Jurkat, Clone E6-1 (cell line): Measurements from ENCODE around the gene SLFN12. TPM values are rescaled to one million over a fixed set of nuclear protein-coding genes. Genes with fewer than 3 reads are reported as not detected.
"Not testable (repeated sequence)": the region's sequence is repeated elsewhere in the genome, so short reads cannot be mapped to it uniquely, and the experiment has no call there.

ENCODE experiments used
- DNase-seq: peaks from one replicate; pipeline ENCODE4 v3.0.0-alpha.2; 2011; ENCODE audit warnings: low read depth, low spot score
- H3K4me3 ChIP-seq: 2 replicates; pipeline ENCODE4 v1.5.1; 2011; ENCODE audit warnings: mild to moderate bottlenecking, low read length, control low read depth, moderate library complexity
- polyA plus RNA-seq: library from polyadenylated mRNA; unstranded; fragments of >200 nt; gene quantifications from one replicate; pipeline ENCODE4 v1.2.1, GENCODE V29; 2012; ENCODE audit warnings: missing spikeins; ENCODE audit not compliant: insufficient read length, insufficient read depth

SLFN12 gene
- polyA plus RNA-seq: not detected

DNA sequence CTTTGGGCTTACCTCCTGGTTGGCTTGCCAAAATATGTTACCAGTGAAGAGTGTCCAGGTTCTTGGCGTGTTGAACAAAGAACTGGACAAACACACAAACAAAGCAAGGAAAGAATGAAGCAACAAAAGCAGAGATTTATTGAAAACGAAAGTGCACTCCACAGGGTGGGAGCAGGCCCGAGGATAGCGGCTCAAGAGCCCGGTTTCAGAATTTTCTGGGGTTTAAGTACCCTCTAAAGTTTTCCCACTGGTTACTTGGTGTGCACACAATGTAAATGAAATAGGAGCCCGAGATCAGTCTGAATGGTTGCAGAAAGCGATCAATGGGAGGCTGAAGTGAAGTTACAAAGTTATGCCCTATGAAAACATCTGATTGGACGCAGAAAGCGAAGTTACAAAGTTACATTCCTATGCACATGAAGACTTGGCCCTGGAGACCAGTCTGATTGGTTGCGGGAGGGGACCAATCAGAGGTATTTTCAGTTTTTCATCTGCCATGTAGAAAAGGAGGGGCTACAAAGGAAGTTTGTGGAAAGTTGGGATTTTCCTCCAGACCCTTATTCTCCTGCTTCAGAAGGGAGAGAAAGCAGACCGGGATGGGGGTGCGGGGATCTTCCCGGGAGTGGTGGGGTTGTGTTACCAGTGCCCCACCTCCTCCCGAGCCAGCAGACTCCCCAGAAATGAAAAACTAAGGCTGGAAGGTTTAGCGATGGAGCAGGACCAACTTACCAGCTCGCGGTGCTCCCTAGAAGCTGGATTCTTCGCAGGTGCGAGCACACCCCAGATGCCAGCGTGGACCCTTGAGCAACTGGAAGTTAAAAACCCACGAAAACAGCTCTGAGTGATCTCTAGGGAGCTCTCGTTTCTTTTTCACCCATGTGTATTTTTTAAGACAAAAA, at the start of gene SLFN12:
Gene SLFN12 (minus strand): TSS at position 325 of the 899 bp plus-strand sequence. CDS start 9,472 bp downstream, outside the sequence.
- H3K4me3 ChIP-seq: no peak within 1 kb of the TSS
- peak; percentile 22 for DNase-seq

DNA sequence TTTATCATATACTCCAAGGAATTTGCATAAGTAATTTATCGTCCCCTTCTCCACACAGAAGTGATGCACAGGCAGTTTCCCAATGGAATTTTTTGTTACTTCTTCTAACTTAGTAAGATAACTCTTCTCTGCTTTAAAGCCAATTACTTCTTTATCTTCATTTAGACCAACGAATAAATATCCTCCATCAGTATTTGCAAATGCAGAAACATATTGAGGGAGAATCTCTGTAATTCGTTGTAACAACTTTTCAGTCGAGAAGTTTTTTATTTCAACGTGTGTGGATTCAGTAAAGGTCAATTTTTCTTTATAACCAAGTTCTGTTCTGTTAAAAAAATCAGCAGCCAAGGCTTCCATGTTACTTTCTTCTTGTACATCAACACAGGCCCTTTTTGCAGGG, 47.0 kb upstream of the SLFN12 start:
- DNase-seq: no peak
- H3K4me3 ChIP-seq: no peak overlapping the region

DNA sequence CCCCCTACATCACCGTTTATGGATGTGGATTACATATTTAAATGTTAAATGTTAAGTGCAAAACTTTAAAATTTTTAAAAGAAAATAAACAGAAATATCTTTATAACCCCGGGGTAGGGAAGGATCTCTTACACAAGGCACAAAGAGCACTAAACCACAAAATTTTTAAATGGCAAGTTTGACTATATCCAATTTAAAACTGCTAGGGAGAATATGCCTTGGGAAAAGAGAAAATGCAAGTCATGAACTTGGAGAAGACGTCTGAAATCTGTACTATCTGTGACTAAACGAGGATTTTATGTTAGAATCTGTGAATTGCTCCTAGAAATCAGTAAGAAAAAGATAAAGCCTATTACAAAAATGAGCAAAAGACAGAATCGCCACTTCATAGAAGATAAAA, 44.9 kb upstream of the SLFN12 start:
- DNase-seq: no peak
- no peak overlapping the region for H3K4me3 ChIP-seq

DNA sequence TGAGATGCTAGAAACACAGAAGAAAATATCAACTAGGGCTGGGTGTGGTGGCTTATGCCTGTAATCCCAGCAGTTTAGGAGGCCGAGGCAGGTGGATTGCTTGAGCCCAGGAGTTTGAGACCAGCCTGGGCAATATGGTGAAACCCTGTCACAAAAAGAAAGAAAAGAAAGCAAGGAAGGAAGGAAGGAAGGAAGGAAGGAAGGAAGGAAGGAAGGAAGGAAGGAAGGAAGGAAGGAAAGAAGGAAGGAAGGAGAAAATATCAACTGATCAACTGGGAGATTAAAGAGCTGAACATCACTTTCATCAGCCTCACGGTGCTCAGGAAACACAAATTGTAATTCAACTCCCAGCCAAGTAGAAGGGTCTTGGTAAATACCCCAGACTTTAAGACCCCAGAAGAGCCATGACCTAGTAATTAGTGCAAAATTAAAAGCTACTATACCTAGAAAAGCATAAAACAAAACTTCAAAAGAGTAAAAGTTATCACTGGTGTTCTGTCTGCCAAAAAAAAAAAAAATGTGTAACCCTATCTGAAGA, 44.1 kb upstream of the SLFN12 start:
- DNase-seq: no peak
- no peak overlapping the region for H3K4me3 ChIP-seq

DNA sequence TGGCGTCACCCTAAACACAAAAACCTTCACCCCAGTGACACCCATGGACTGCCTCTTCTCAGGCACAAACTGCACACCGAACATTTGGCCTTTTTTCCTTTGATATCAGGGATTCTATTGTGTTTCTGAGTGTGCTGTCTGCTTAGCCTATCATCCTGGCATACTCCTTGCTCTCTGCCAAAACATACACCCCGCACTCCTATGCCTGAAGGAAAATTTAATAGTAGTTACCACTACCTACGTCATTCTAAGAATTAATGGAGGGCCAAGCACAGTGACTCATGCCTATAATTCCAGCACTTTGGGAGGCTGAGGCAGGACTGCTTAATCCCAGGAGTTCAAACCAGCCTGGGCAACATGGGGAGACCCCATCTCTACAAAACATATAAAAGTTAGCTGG, 36.2 kb upstream of the SLFN12 start:
- DNase-seq: no peak
- H3K4me3 ChIP-seq: no peak overlapping the region

DNA sequence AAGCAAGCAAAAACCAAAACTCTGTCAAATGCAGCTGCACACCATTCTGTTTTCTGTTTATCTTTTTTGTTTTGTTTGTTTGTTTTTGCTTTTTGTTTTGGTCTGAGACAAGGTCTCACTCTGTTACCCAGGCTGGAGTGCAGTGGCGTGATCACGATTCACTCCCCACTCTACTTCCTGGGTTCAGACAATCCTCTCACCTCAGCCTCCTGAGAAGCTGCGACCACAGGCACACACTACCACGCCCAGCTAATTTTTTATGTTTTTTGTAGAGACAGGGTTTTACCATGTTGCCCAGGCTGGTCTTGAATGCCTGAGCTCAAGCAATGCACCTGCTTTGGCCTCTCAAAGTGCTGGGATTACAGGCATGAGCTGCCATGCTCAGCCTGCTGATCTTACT, 35.5 kb upstream of the SLFN12 start:
- peak; percentile 59 for DNase-seq
- H3K4me3 ChIP-seq: no peak overlapping the region

DNA sequence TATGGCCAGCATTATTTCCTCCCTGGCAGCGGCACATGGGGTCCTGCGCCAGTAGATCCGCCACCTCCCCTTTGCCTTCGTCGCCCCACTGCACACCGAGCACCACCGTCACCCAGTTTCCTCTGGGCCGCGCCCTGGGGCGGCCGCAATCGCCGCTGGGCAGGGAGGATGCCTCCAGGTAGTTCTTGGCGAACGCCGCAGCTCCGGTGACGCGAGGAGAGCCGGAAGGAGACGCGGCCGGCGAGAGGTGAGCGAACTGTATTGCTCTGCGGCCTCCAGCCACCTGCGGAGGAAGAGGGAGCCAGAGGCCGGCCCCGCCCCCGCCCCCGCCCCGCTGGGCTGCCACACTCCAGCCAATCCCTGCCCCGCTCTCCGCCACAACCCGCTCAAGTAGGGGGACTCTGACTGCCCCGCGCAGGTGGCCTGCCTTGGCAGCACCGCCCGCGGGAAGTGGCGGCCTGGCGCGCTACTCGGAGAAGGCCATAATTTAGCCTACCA, 28.1 kb upstream of the SLFN12 start:
- H3K4me3 ChIP-seq: no peak overlapping the region

DNA sequence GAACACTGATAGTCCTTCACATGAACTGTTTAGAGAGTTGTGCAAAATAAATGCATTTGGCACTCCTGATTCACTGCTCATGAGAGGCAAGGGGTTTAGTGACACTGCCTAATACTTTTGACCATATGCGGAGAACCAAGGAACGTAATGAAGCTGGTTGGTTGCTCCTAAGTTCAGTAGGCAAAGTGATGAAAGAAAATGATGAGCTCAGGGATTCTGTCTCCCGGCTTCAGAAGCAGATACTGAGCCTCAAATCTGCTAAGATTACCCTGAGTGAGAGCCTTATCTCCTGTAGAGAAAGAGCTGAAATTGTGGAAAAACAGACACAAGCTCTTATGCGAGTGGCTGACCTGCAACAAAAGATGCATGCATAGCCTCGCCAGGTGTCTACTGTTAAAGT, 21.7 kb upstream of the SLFN12 start:
- H3K4me3 ChIP-seq, DNase-seq: not testable (repeated sequence)

More for the DNA sequence above, 28.1 kb upstream of the SLFN12 start:
- no peak for DNase-seq

DNA sequence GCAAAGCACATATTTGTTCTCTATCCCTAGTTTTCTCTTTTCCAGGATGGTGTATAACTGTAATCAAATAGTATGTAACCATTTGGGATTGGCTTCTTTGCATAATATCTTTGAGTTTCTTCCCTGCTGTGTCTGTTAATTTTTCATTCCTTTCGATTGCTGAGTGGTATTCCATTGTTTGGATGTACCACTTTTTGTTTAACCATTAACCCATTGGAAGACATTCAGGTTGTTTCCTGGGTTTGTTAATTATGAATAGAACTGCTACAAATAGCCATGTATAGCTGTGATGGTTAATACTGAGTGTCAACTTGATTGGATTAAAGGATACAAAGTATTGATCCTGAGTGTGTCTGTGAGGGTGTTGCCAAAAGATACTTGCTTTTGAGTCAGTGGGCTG, 20.9 kb upstream of the SLFN12 start:
- H3K4me3 ChIP-seq: no peak overlapping the region

DNA sequence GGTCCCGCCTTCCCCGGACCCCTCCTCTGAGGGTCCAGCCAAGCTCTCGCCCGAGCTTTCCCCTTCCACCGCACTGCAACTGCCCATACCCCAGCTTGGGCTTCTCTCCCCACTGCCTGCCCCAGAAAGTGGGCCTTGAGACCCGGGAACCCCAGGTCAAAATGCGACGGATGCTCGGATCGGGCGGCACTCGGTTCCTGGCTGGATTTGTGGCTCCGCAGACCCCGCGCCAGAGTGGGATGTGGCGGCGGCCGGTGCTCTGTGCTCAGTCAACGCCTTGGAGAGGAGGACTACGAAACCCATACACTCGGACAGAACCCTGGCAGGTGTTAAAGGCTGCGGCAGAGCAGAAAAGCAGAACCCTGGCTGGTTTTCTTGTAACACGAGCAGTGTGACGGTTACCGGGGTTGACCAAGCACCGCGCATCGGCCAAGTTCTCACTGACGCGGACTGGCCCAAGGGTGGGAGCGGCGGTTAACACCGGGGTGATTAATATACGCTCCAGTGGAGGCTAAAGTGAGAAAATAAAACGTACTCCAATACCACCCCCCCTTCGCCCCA, 17.2 kb upstream of the SLFN12 start:
- no peak for DNase-seq

More for the DNA sequence above, 20.9 kb upstream of the SLFN12 start:
- DNase-seq: no peak

DNA sequence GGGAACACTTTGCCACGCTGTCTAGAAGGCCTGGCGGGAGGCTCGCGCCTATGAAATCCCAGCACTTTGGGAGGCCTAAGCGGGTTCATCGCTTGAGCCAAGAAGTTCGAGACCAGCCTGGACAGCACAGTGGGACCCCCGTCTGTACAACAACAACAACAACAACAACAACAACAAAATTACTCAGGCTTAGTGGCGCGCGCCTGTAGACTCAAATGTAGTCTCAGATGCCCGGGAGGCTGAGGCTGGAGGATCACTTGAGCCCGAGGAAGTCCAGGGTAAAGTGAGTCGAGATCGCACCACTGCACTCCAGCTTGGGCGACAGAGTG, 16.6 kb upstream of the SLFN12 start:
- DNase-seq: no peak
- H3K4me3 ChIP-seq: no peak overlapping the region

More for the DNA sequence above, 17.2 kb upstream of the SLFN12 start:
- no peak overlapping the region for H3K4me3 ChIP-seq

DNA sequence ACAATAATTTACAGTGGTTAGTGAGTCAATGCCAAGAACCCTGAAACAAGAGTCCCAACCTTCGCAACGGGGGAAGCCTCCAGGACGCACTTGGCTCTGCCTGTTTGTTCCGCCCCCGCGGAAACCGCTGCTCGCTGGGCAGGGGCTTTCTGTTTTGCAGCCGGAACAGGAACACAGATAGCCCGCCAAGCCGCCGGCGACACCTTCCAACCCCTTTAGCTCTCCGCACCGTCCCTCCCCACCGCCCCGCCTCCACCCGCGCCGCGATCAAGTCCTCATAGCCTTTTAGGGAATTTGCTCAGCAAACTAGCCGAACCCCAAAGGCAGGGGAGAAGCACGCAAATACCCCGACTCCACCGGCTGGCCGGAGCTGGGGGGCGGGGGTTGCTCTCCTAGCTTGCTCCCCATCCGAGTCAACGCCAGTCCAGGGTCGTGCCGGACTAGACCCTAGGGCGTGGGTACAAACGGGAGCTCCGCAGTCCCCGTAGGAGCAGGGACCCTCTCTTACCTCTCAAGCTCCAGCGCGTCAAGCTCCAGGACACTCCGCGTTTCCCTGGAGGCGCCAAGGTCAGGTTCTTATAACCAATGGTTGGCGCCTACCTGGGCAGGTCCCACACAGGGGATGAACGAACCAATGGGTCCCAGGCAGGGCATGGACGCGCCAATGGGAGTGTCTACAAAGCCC, 16.1 kb upstream of the SLFN12 start, which contains the start of gene SLFN13:
Gene SLFN13 (minus strand): TSS at position 553 of the 685 bp plus-strand sequence. CDS start 3,086 bp downstream, outside the sequence.
- DNase-seq: no peak
- H3K4me3 ChIP-seq: no peak within 1 kb of the TSS

DNA sequence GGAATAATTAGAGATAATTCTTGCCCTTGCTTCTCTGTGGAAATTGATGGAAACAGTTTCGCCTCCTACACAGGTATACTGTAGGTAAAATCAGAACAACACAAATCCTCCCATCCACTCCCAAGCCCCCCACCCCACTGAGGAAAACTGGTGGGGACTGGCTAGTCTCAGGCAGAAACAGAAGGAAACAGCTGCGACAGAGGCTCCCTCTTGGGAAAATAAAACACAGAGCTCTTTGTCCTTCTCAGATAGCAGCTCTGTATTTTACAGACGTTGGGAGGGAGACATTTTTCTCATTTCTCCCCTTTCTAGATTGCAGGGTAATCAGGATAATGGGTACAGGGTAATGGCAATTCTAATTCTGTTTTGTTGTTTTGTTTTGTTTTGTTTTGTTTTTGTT, 15.2 kb upstream of the SLFN12 start:
- no peak overlapping the region for H3K4me3 ChIP-seq
- no peak for DNase-seq

DNA sequence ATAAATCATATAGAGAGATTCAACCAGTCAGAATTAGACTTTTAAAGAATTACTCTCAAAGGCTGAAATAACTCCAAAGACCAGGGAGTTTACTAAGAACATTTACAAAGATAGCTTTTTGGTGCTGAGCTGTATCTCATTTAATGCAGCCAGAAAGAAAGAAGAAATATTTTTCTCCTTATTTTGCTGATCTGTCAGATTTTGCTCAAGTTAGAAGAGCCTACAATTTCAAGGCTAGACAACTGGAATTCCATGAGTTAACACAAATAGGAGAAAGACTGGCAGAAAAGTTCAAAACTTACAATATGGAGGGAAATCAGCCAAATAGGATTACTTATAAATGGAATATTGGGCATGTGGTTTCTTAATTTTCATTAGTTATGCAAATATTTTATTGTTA, 6.1 kb upstream of the SLFN12 start:
- no peak overlapping the region for H3K4me3 ChIP-seq
- DNase-seq: no peak

DNA sequence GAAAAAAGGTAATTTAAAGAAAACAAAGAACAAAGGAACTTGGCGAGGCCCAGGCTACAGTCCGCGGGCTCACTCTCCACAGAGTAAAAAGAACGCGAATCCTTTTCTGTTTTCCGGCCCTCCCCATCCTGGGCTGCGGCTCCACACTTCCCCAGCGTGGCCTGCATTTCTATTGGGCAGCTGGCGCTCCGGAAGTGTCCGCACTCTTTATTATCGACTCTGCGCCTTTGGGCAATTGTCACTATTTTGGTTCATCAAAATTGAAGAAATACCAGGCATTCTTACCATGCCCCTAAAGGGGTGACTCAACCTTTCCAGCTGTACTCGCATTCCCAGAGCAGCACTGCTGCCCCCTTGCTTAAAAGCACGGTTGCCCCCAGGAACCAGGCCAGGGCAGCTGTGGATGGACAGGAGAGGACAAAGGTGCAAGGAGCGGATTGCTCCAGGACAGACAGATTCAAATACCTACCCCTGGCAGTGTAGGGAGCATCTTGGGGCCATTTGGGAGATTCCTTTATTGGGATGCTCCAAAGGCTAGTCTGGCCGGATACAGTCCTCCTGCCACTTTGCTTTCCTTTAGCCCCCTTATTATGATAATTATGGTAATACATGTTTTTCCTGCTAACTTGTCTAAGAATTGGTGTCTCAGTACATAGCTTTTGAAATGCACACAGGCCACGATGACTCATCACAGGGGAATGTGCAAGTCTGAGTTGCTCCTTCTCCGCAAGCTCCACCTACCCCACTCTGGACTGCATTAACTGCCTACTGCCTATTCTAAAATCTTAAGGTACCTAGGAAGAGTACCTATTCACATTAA, 985 bp upstream of the SLFN12 start:
- peak; percentile 76 for DNase-seq
- H3K4me3 ChIP-seq: no peak overlapping the region

DNA sequence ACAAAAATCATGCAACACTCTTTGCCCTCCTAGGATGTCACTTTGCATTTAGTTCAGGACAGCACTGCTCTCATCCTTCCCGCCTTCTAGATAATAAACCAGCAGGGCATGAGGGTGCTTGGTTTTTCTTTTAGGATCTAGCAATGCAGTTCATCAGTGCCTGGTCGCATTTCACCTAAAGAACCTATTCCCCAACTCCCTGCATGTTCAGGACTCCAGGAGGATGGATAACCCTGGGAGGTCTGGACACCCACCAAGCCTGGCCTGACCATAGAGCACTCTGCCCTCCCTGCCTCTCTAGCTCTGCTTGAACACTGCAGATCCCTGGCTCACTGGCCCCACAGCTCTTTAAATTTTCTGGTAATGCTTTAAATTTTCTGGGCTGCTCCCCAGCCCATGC, 2.6 kb downstream of the SLFN12 start:
- DNase-seq: no peak
- H3K4me3 ChIP-seq: no peak overlapping the region

DNA sequence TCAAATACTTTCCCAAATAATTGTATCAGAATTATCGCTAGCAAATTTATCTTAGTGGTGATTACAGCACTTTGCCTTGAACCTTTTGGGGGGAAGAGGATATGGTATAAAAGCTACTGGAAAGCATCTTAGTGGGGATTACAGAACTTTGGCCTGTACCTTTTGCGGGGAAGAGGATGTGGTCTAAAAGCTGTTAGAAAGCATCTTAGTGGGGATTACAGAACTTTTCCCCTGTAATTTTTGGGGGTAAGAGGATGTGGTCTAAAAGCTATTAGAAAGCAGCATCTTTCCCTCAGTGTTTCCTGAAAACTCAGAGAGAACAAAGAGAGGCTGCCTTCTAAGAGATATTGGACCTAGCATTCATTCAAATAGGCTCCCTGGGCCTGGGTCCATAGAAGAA, 4.1 kb downstream of the SLFN12 start:
- peak; percentile 93 for DNase-seq
- no peak overlapping the region for H3K4me3 ChIP-seq

DNA sequence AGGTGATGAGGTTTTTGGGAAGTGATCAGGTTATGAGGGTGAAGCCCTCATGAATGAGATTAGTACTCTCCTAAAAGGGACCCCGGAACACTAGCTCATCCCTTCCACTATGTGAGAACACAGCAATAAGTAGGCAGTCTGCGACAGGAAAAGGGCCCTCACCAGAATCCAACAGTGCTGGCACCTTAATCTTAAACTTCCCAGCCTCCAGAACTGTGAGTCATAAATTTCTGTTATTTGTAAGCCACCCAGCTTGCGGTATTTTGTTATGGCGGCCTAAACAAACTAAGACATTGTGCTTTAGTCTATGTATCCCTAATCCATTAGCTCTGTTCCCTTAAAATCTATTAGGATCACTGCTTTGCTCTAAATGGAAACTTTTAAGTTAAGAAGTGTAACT, 8.5 kb downstream of the SLFN12 start:
- no peak for DNase-seq
- H3K4me3 ChIP-seq: no peak overlapping the region

DNA sequence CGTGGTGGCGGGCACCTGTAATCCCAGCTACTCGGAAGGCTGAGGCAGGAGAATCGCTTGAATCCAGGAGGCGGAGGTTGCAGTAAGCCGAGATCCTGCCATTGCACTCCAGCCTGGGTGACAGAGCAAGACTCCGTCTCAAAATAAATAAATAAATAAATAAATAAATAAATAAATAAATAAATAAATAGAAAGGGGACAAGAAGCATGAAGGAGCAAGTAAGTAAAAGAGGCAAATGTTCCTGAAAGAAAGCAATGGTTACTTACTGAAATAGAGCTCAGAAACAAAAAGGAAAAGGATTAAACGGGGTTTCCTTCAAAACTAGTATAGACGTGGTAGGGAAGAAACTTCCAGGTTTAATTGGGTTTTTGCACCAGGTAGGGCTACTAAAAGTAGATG, 11.2 kb downstream of the SLFN12 start:
- not testable (repeated sequence) for H3K4me3 ChIP-seq, DNase-seq
